HG02938 (cell line): Measurements from ENCODE around the gene PRUNE1.

Experiments used
- ATAC-seq: cut with Tn5 transposase; IDR thresholded peaks from one replicate; pipeline ENCODE4 v1.9.1; 2021; ENCODE audit warnings: mild to moderate bottlenecking, moderate library complexity; ENCODE audit not compliant: unreplicated experiment

The PRUNE1 gene

GRCh38 chr1:151008244-151009205, at the start of gene PRUNE1:
TSS of gene PRUNE1 (plus strand) at chr1:151008449. CDS start at chr1:151008633, 184 bp downstream.
- peak; percentile 55 for ATAC-seq

- no peak for ATAC-seq
Measured at GRCh38 chr1:150960646-150961045, 47.6 kb upstream of the PRUNE1 start.

- ATAC-seq, result no peak
Measured at GRCh38 chr1:150961756-150962155, 46.5 kb upstream of the PRUNE1 start.

- ATAC-seq, result no peak
Measured at GRCh38 chr1:150963321-150964163, 44.7 kb upstream of the PRUNE1 start.

GRCh38 chr1:150964164-150964489, 44.1 kb upstream of the PRUNE1 start:
- no peak for ATAC-seq

GRCh38 chr1:150965605-150966004, 42.6 kb upstream of the PRUNE1 start:
- ATAC-seq, result no peak

GRCh38 chr1:150966011-150966410, 42.2 kb upstream of the PRUNE1 start:
- ATAC-seq, result no peak

GRCh38 chr1:150967936-150968335, 40.3 kb upstream of the PRUNE1 start:
- no peak for ATAC-seq

GRCh38 chr1:150968491-150968890, 39.8 kb upstream of the PRUNE1 start:
- ATAC-seq, result no peak

GRCh38 chr1:150969626-150970025, 38.6 kb upstream of the PRUNE1 start:
- no peak for ATAC-seq

GRCh38 chr1:150970808-150971582, 37.3 kb upstream of the PRUNE1 start:
- ATAC-seq, result no peak

- ATAC-seq, result no peak
Measured at GRCh38 chr1:150971583-150972416, 36.4 kb upstream of the PRUNE1 start.

- no peak for ATAC-seq
Measured at GRCh38 chr1:150972417-150972940, 35.8 kb upstream of the PRUNE1 start.

GRCh38 chr1:150973258-150973835, 34.9 kb upstream of the PRUNE1 start:
- ATAC-seq, result no peak

- no peak for ATAC-seq
Measured at GRCh38 chr1:150973836-150974579, 34.2 kb upstream of the PRUNE1 start.

- no peak for ATAC-seq
Measured at GRCh38 chr1:150974580-150975478, 33.4 kb upstream of the PRUNE1 start, which contains the start of gene CERS2. TSS of gene CERS2 (minus strand) at chr1:150974835. CDS start at chr1:150969090, 5,745 bp downstream.

- ATAC-seq, result no peak
Measured at GRCh38 chr1:150976401-150976821, 31.8 kb upstream of the PRUNE1 start.
